IMR-90 (cell line): ENCODE measurements around the gene GMEB2. TPM values are rescaled to one million over a fixed set of nuclear protein-coding genes. Genes with fewer than 3 reads are reported as not detected.

Experiments
- ATAC-seq: fragments of 200-7000 bp; cut with Tn5 transposase; 2 replicates; pipeline ENCODE4 v1.9.1; 2020; ENCODE audit warnings: low read depth, mild to moderate bottlenecking, moderate library complexity
- BruUV-seq: library from RNA; stranded (reverse); fragments of 400-500 nt; replicated peaks from 2 replicates; lab custom pipeline; 2021; lab: Mats Ljungman, UMichigan
- CTCF ChIA-PET: fragments of 300-600 bp; formaldehyde crosslinking; extraction: SDS; loops from one replicate; lab custom pipeline; 2021; ENCODE audit warnings: antibody characterized with exemption; lab: Yijun Ruan, JAX
- POLR2A ChIA-PET: fragments of 300-600 bp; sonication (Branson Sonifier 250); formaldehyde crosslinking; loops from one replicate; lab custom pipeline; 2022; ENCODE audit warnings: antibody characterized with exemption; ENCODE audit not compliant: unreplicated experiment; lab: Charles Lee
- DNase-seq: peaks from one replicate; pipeline ENCODE4 v3.0.0; 2013
- H2AFZ ChIP-seq: replicated peaks from 2 replicates; pipeline ENCODE3; 2013; ENCODE audit warnings: low read length, mild to moderate bottlenecking; ENCODE audit not compliant: poor library complexity
- H2AK5ac ChIP-seq: 2 replicates; pipeline ENCODE4 v1.6.1; 2013; ENCODE audit warnings: low read depth, low read length, inconsistent platforms
- H2AK9ac ChIP-seq: replicated peaks from 2 replicates; pipeline ENCODE3; 2013; ENCODE audit warnings: mild to moderate bottlenecking, low read depth, low read length, moderate library complexity; ENCODE audit not compliant: poor library complexity
- H2BK120ac ChIP-seq: 2 replicates; pipeline ENCODE4 v1.6.1; 2013; ENCODE audit warnings: low read depth, low read length, inconsistent platforms
- H2BK15ac ChIP-seq: 3 replicates; pipeline ENCODE4 v1.6.1; 2013; ENCODE audit warnings: low read depth, low read length, inconsistent platforms
- H2BK20ac ChIP-seq: 2 replicates; pipeline ENCODE4 v1.6.1; 2013; ENCODE audit warnings: low read depth, mild to moderate bottlenecking, inconsistent platforms, low read length, moderate library complexity
- H2BK5ac ChIP-seq: 2 replicates; pipeline ENCODE4 v1.6.1; 2013; ENCODE audit warnings: mild to moderate bottlenecking, low read depth, low read length, inconsistent platforms; ENCODE audit not compliant: poor library complexity, severe bottlenecking
- H3K14ac ChIP-seq: replicated peaks from 2 replicates; pipeline ENCODE4 v1.6.1; 2013; ENCODE audit warnings: low read depth, low read length, inconsistent platforms
- H3K18ac ChIP-seq: 2 replicates; pipeline ENCODE4 v1.6.1; 2013; ENCODE audit warnings: low read depth, low read length, control low read depth
- H3K23ac ChIP-seq: 2 replicates; pipeline ENCODE4 v1.6.1; 2013; ENCODE audit warnings: low read depth, low read length, inconsistent platforms
- H3K27ac ChIP-seq: 2 replicates; pipeline ENCODE4 v1.5.1; 2013; ENCODE audit warnings: mild to moderate bottlenecking, control low read depth, low read length; ENCODE audit not compliant: insufficient read depth
- H3K27me3 ChIP-seq: 2 replicates; pipeline ENCODE4 v1.6.1; 2013; ENCODE audit warnings: low read length; ENCODE audit not compliant: control insufficient read depth, insufficient read depth
- H3K36me3 ChIP-seq: 2 replicates; pipeline ENCODE4 v1.6.1; 2013; ENCODE audit warnings: low read length, mixed read lengths; ENCODE audit not compliant: control insufficient read depth, insufficient read depth
- H3K4ac ChIP-seq: 2 replicates; pipeline ENCODE4 v1.6.1; 2013; ENCODE audit warnings: low read depth, low read length, inconsistent platforms
- H3K4me1 ChIP-seq: 2 replicates; pipeline ENCODE4 v1.6.1; 2013; ENCODE audit warnings: low read length, mixed read lengths; ENCODE audit not compliant: control insufficient read depth, insufficient read depth
- H3K4me2 ChIP-seq: 2 replicates; pipeline ENCODE4 v1.6.1; 2013; ENCODE audit warnings: low read depth, mild to moderate bottlenecking, control low read depth, low read length, moderate library complexity
- H3K4me3 ChIP-seq: 2 replicates; pipeline ENCODE4 v1.5.1; 2013; ENCODE audit warnings: low read depth, mild to moderate bottlenecking, control low read depth, low read length, moderate library complexity; ENCODE audit not compliant: insufficient read depth
- H3K56ac ChIP-seq: 2 replicates; pipeline ENCODE4 v1.6.1; 2013; ENCODE audit warnings: low read length, inconsistent platforms; ENCODE audit not compliant: insufficient read depth; ENCODE audit errors: extremely low read depth
- H3K79me1 ChIP-seq, 2 experiments: 2 replicates each; pipeline ENCODE4 v1.6.1; 2013; ENCODE audit warnings: low read length in 2 of 2, inconsistent platforms in 1 of 2, low read depth in 1 of 2
- H3K9ac ChIP-seq: 2 replicates; pipeline ENCODE4 v1.6.1; 2013; ENCODE audit warnings: low read depth, low read length, control low read depth
- H3K9me1 ChIP-seq: 2 replicates; pipeline ENCODE4 v1.6.1; 2013; ENCODE audit warnings: low read length, inconsistent platforms; ENCODE audit not compliant: insufficient read depth
- H3K9me3 ChIP-seq: 2 replicates; pipeline ENCODE4 v1.6.1; 2013; ENCODE audit warnings: low read length; ENCODE audit not compliant: control insufficient read depth, insufficient read depth
- H4K20me1 ChIP-seq: 2 replicates; pipeline ENCODE4 v1.6.1; 2013; ENCODE audit warnings: low read length, inconsistent platforms; ENCODE audit not compliant: insufficient read depth
- H4K5ac ChIP-seq: 2 replicates; pipeline ENCODE4 v1.6.1; 2013; ENCODE audit warnings: mild to moderate bottlenecking, low read depth, low read length, control low read depth
- H4K8ac ChIP-seq, 2 experiments: 2 replicates each; pipeline ENCODE4 v1.6.1; 2013; ENCODE audit warnings: low read depth in 2 of 2, low read length in 2 of 2, control low read depth in 1 of 2, inconsistent platforms in 1 of 2
- H4K91ac ChIP-seq: 2 replicates; pipeline ENCODE4 v1.6.1; 2013; ENCODE audit warnings: low read depth, low read length, inconsistent platforms; ENCODE audit not compliant: insufficient read depth
- BHLHE40 ChIP-seq: fragments of 150-350 bp; IDR thresholded peaks from 2 replicates; pipeline ENCODE4 v1.6.1; 2016; ENCODE audit warnings: mild to moderate bottlenecking, low read depth, low read length
- CEBPB ChIP-seq: IDR thresholded peaks from 2 replicates; pipeline ENCODE4 v1.6.1; 2012; ENCODE audit warnings: low read depth, low read length, improper control_type of control experiment
- CHD1 ChIP-seq: IDR thresholded peaks from 2 replicates; pipeline ENCODE4 v1.6.1; 2012; ENCODE audit warnings: low read depth, low read length, improper control_type of control experiment
- CTCF ChIP-seq: conservative IDR thresholded peaks from 2 replicates; pipeline ENCODE4 v1.5.1; 2012; ENCODE audit warnings: mild to moderate bottlenecking, low read depth, low read length, improper control_type of control experiment
- ELK1 ChIP-seq: fragments of 150-350 bp; IDR thresholded peaks from 2 replicates; pipeline ENCODE4 v1.6.1; 2016; ENCODE audit warnings: low read depth, mild to moderate bottlenecking, low read length, moderate library complexity, borderline replicate concordance
- FOS ChIP-seq: fragments of 150-350 bp; IDR thresholded peaks from 2 replicates; pipeline ENCODE4 v1.6.1; 2016; ENCODE audit warnings: low read depth, low read length
- MAZ ChIP-seq: IDR thresholded peaks from 2 replicates; pipeline ENCODE4 v1.6.1; 2012; ENCODE audit warnings: low read depth, mild to moderate bottlenecking, low read length, improper control_type of control experiment, moderate library complexity, borderline replicate concordance
- MXI1 ChIP-seq: IDR thresholded peaks from 2 replicates; pipeline ENCODE4 v1.6.1; 2012; ENCODE audit warnings: low read depth, mild to moderate bottlenecking, low read length, moderate library complexity, borderline replicate concordance
- NFE2L2 ChIP-seq: fragments of 150-350 bp; IDR thresholded peaks from 2 replicates; pipeline ENCODE4 v1.6.1; 2016; ENCODE audit warnings: low read depth, mild to moderate bottlenecking, low read length
- POLR2A ChIP-seq: IDR thresholded peaks from 2 replicates; pipeline ENCODE4 v1.6.1; 2012; ENCODE audit warnings: mild to moderate bottlenecking, low read depth, low read length
- RAD21 ChIP-seq: IDR thresholded peaks from 2 replicates; pipeline ENCODE4 v1.6.1; 2012; ENCODE audit warnings: low read length, improper control_type of control experiment
- RCOR1 ChIP-seq: IDR thresholded peaks from 2 replicates; pipeline ENCODE4 v1.6.1; 2012; ENCODE audit warnings: mild to moderate bottlenecking, low read length, improper control_type of control experiment; ENCODE audit not compliant: insufficient replicate concordance
- SMC3 ChIP-seq: fragments of 150-350 bp; IDR thresholded peaks from 2 replicates; pipeline ENCODE4 v1.6.1; 2016; ENCODE audit warnings: low read depth, mild to moderate bottlenecking, antibody characterized with exemption, low read length, moderate library complexity
- USF2 ChIP-seq: fragments of 150-350 bp; IDR thresholded peaks from 2 replicates; pipeline ENCODE4 v1.6.1; 2017; ENCODE audit warnings: mild to moderate bottlenecking, antibody characterized with exemption, low read length, low read depth
- WGBS, 2 experiments: methylation state at CpG; one replicate each; pipeline versions ENCODE4 v1.1.5 to v1.1.7; 2013; ENCODE audit warnings: missing lambda C conversion rate in 2 of 2; ENCODE audit not compliant: insufficient read length in 1 of 2; ENCODE audit errors: extremely low coverage in 2 of 2; 5-methylcytosine and 5-hydroxymethylcytosine counted together
- dilution Hi-C: fragments of 300-500 bp; cut with HindIII; formaldehyde crosslinking; loops from one replicate; pipeline ENCODE4 v1.14.3; 2018; ENCODE audit warnings: low sequenced_read_pairs; ENCODE audit not compliant: unreplicated experiment
- in situ Hi-C: fragments of 300-500 bp; cut with MboI; formaldehyde crosslinking; loops from 3 replicates; pipeline ENCODE4 v1.14.3; 2019; ENCODE audit warnings: low sequenced_read_pairs, inconsistent platforms, mixed read lengths
- intact Hi-C: fragments of 100-400 bp; cut with micrococcal nuclease; formaldehyde crosslinking; loops from 2 replicates; pipeline ENCODE4 v1.10.0; 2022
- polyA plus RNA-seq, 3 experiments: library from polyadenylated mRNA; depleted of rRNA; stranded (reverse); fragments of >200 nt; gene quantifications; 2 replicates each; pipeline ENCODE4 v1.2.3, GENCODE V29; 2012; ENCODE audit warnings: low replicate concordance in 1 of 3
- total RNA-seq: library from RNA; depleted of rRNA; stranded (reverse); fragments of >200 nt; gene quantifications from 2 replicates; pipeline ENCODE4 v1.2.3, GENCODE V29; 2012

GMEB2 gene
- total and polyA plus RNA-seq, 2 of the 4 experiments (the other 2 are of a cell fraction): 5.0 to 10.0 TPM

- peaks cover 7% of the 10 kb centered on the region for H3K4me1 ChIP-seq
- H3K27me3 ChIP-seq: no peaks in the 10 kb centered on the region
- intact Hi-C loops (loop anchor here (10.0 kb wide), 1 partner anchor 118 kb away; the partner anchor contains the start of gene PTK6), dilution Hi-C loops (no loop called here), in situ Hi-C loops (no loop called here)
- H3K9me3 ChIP-seq: no peaks in the 10 kb centered on the region
- peaks cover 7% of the 10 kb centered on the region; the same call in 1 of the 2 replicates for H3K9me1 ChIP-seq
- TF ChIP-seq ELK1 (no peak), MXI1 (no peak), RCOR1 (no peak), CTCF (no peak), USF2 (no peak), FOS (no peak), RAD21 (no peak), SMC3 (no peak), CHD1 (no peak), BHLHE40 (no peak), CEBPB (no peak), MAZ (no peak), NFE2L2 (no peak), POLR2A (no peak)
- peak overlapping the region; percentile 82 for H3K4me2 ChIP-seq
- peak; percentile 21 for ATAC-seq
- H3K9ac ChIP-seq: no peak overlapping the region; the same call in 1 of the 2 replicates
- H4K20me1 ChIP-seq: peaks cover 11% of the 10 kb centered on the region
- no peak overlapping the region for H4K5ac ChIP-seq
- no peak for DNase-seq
- no TSS peak for BruUV-seq
- ChIA-PET POLR2A (no interaction called here), CTCF (no interaction called here)
- H3K56ac ChIP-seq: no peak overlapping the region
- H3K36me3 ChIP-seq: no peaks in the 10 kb centered on the region
- no peak overlapping the region for H3K23ac ChIP-seq
- H3K79me1 ChIP-seq: peaks cover 0 to 13% of the 10 kb centered on the region in 2 experiments; a peak in 2 of 4 replicates
- no peak overlapping the region for H2BK120ac ChIP-seq
- no peak overlapping the region for H3K14ac ChIP-seq
- no peak overlapping the region for H3K4ac ChIP-seq
- H2BK5ac ChIP-seq: no peak overlapping the region
- H4K91ac ChIP-seq: no peak overlapping the region
- H2AFZ ChIP-seq: peak overlapping the region; percentile 86
- H3K4me3 ChIP-seq: peak overlapping the region; percentile 44
- no peak overlapping the region for H3K18ac ChIP-seq
- H2BK15ac ChIP-seq: no peak overlapping the region
- no peak overlapping the region; the same call in 1 of the 2 replicates for H3K27ac ChIP-seq
- peak overlapping the region; percentile 39 for H2AK5ac ChIP-seq
- no peak overlapping the region for H2AK9ac ChIP-seq
- 5% methylated on average over 21 of the region's 91 CpGs; no CpG with 5 or more reads in 1 of the 2 experiments for WGBS, 2 experiments
- no peak overlapping the region for H4K8ac ChIP-seq
- H2BK20ac ChIP-seq: no peak overlapping the region
Measured at GRCh38 chr20:63652192-63652980, 25.5 kb upstream of the GMEB2 start.
